H1 (cell line): ENCODE data around the gene SLC37A2. TPM values are rescaled to one million over a fixed set of nuclear protein-coding genes. Genes with fewer than 3 reads are reported as not detected.

Source experiments
- CTCF ChIA-PET: fragments of 300-600 bp; sonication (Branson Sonifier 250); formaldehyde crosslinking; loops from one replicate; lab custom pipeline; 2021; ENCODE audit not compliant: partially characterized antibody; lab: Charles Lee
- POLR2A ChIA-PET: fragments of 300-600 bp; sonication (Branson Sonifier 250); formaldehyde crosslinking; loops from one replicate; lab custom pipeline; 2021; ENCODE audit warnings: inconsistent platforms; ENCODE audit not compliant: partially characterized antibody; lab: Charles Lee
- DNase-seq, 2 experiments: peaks; one replicate each; pipeline versions ENCODE4 v3.0.0 to v3.0.0-alpha.2; 2010 to 2022; ENCODE audit warnings: low spot score in 2 of 2, low read depth in 1 of 2, mixed read lengths in 1 of 2
- FAIRE-seq: peaks from 2 replicates; lab custom pipeline; 2011; peaks lifted over from hg19 to GRCh38; lab: Jason Lieb, UNC
- H2AFZ ChIP-seq: 2 replicates; pipeline ENCODE4 v1.8.1; 2012; ENCODE audit warnings: low read length, inconsistent platforms
- H2AK5ac ChIP-seq: 2 replicates; pipeline ENCODE4 v1.6.1; 2013; ENCODE audit warnings: low read depth, low read length
- H2BK120ac ChIP-seq: replicated peaks from 2 replicates; pipeline ENCODE3; 2013; ENCODE audit warnings: low read depth, low read length, inconsistent platforms
- H2BK12ac ChIP-seq: 2 replicates; pipeline ENCODE4 v1.6.1; 2013; ENCODE audit warnings: low read depth, low read length
- H2BK15ac ChIP-seq: 2 replicates; pipeline ENCODE4 v1.6.1; 2013; ENCODE audit warnings: low read length
- H2BK20ac ChIP-seq: 2 replicates; pipeline ENCODE4 v1.6.1; 2013; ENCODE audit warnings: low read length
- H2BK5ac ChIP-seq: 2 replicates; pipeline ENCODE4 v1.6.1; 2013; ENCODE audit warnings: low read depth, low read length
- H3K14ac ChIP-seq: 2 replicates; pipeline ENCODE4 v1.6.1; 2013; ENCODE audit warnings: inconsistent platforms; ENCODE audit not compliant: insufficient read length
- H3K18ac ChIP-seq: 2 replicates; pipeline ENCODE4 v1.6.1; 2013; ENCODE audit warnings: low read length; ENCODE audit errors: extremely low read depth
- H3K23ac ChIP-seq: 2 replicates; pipeline ENCODE4 v1.6.1; 2013; ENCODE audit warnings: inconsistent platforms; ENCODE audit not compliant: insufficient read length
- H3K23me2 ChIP-seq: 2 replicates; pipeline ENCODE4 v1.6.1; 2013; ENCODE audit warnings: low read depth, low read length
- H3K27ac ChIP-seq: 2 replicates; pipeline ENCODE4 v1.6.1; 2011; ENCODE audit warnings: low read depth, low read length, inconsistent platforms
- H3K27me3 ChIP-seq, 4 experiments: replicated peaks in 1 of 4; 1 replicate in 1 of 4; 2 replicates in 3 of 4; pipeline versions ENCODE4 v1.6.1 to v1.8.1; 2011 to 2013; ENCODE audit warnings: low read length in 3 of 4, mild to moderate bottlenecking in 3 of 4, inconsistent platforms in 2 of 4, mixed read lengths in 2 of 4, moderate library complexity in 1 of 4; ENCODE audit not compliant: control insufficient read depth in 3 of 4, insufficient read depth in 3 of 4; ENCODE audit errors: extremely low read depth in 1 of 4
- H3K36me3 ChIP-seq, 4 experiments: 2 replicates each; pipeline versions ENCODE4 v1.6.1 to v1.8.1; 2011 to 2013; ENCODE audit warnings: mild to moderate bottlenecking in 4 of 4, low read length in 3 of 4, moderate library complexity in 2 of 4, control low read depth in 1 of 4, inconsistent platforms in 1 of 4; ENCODE audit not compliant: insufficient read depth in 4 of 4, control insufficient read depth in 2 of 4
- H3K4ac ChIP-seq: replicated peaks from 2 replicates; pipeline ENCODE3; 2013; ENCODE audit warnings: low read length, low read depth, mixed read lengths, inconsistent platforms; ENCODE audit not compliant: insufficient read length
- H3K4me1 ChIP-seq, 4 experiments: replicated peaks in 1 of 4; 1 replicate in 1 of 4; 2 replicates in 3 of 4; pipeline versions ENCODE4 v1.6.1 to v1.8.1; 2011 to 2013; ENCODE audit warnings: low read length in 3 of 4, inconsistent platforms in 2 of 4, mixed read lengths in 1 of 4; ENCODE audit not compliant: insufficient read depth in 4 of 4, control insufficient read depth in 3 of 4
- H3K4me2 ChIP-seq, 2 experiments: 2 replicates each; pipeline versions ENCODE4 v1.6.1 to v1.8.1; 2011 to 2013; ENCODE audit warnings: low read depth in 2 of 2, low read length in 2 of 2, control low read depth in 1 of 2, inconsistent platforms in 1 of 2, mild to moderate bottlenecking in 1 of 2; ENCODE audit not compliant: insufficient read depth in 1 of 2
- H3K4me3 ChIP-seq, 4 experiments: fragments of 200-600, 300-600 bp in 1 of 4; sonication (generic), shearing (Covaris generic), sonication (Bioruptor Twin) in 1 of 4; 2 replicates each; pipeline versions ENCODE4 v1.5.1 to v1.8.1; 2011 to 2016; ENCODE audit warnings: low read length in 4 of 4, low read depth in 3 of 4, control low read depth in 2 of 4, inconsistent platforms in 2 of 4, mild to moderate bottlenecking in 2 of 4, mixed read lengths in 1 of 4, moderate library complexity in 1 of 4; ENCODE audit not compliant: insufficient read depth in 2 of 4; ENCODE audit errors: extremely low read depth in 1 of 4
- H3K56ac ChIP-seq: replicated peaks from 2 replicates; pipeline ENCODE3; 2013; ENCODE audit warnings: low read depth, mild to moderate bottlenecking, mixed read lengths, low read length, inconsistent platforms; ENCODE audit not compliant: insufficient read length
- H3K79me1 ChIP-seq: 2 replicates; pipeline ENCODE4 v1.6.1; 2013; ENCODE audit warnings: low read depth, low read length, control low read depth
- H3K79me2 ChIP-seq, 2 experiments: 2 replicates each; pipeline versions ENCODE4 v1.6.1 to v1.8.1; 2012 to 2013; ENCODE audit warnings: low read length in 2 of 2, mild to moderate bottlenecking in 2 of 2, inconsistent platforms in 1 of 2; ENCODE audit not compliant: insufficient read depth in 2 of 2, control insufficient read depth in 1 of 2
- H3K9ac ChIP-seq, 4 experiments: replicated peaks in 1 of 4; 1 replicate in 1 of 4; 2 replicates in 3 of 4; pipeline versions ENCODE4 v1.6.1 to v1.8.1; 2011 to 2013; ENCODE audit warnings: low read depth in 3 of 4, low read length in 3 of 4, control low read depth in 2 of 4, mild to moderate bottlenecking in 2 of 4, moderate library complexity in 2 of 4, inconsistent platforms in 1 of 4; ENCODE audit errors: extremely low read depth in 1 of 4
- H3K9me3 ChIP-seq, 2 experiments: 2 replicates each; pipeline versions ENCODE4 v1.6.1 to v1.8.1; 2012 to 2013; ENCODE audit warnings: mild to moderate bottlenecking in 2 of 2, moderate library complexity in 2 of 2, control low read depth in 1 of 2, inconsistent platforms in 1 of 2, low read depth in 1 of 2, low read length in 1 of 2, mixed read lengths in 1 of 2; ENCODE audit not compliant: insufficient read depth in 2 of 2
- H4K20me1 ChIP-seq, 2 experiments: replicated peaks in 1 of 2; 2 replicates each; pipeline versions ENCODE3 to v1.8.1; 2011 to 2013; ENCODE audit warnings: inconsistent platforms in 2 of 2, low read length in 2 of 2, mild to moderate bottlenecking in 1 of 2; ENCODE audit not compliant: insufficient read depth in 2 of 2, control insufficient read depth in 1 of 2
- H4K5ac ChIP-seq: 2 replicates; pipeline ENCODE4 v1.6.1; 2013; ENCODE audit warnings: low read length, low read depth, mixed read lengths, inconsistent platforms; ENCODE audit not compliant: insufficient read length
- H4K8ac ChIP-seq: 2 replicates; pipeline ENCODE4 v1.8.0; 2013; ENCODE audit warnings: mild to moderate bottlenecking, moderate library complexity, low read length, inconsistent platforms; ENCODE audit not compliant: insufficient read depth; ENCODE audit errors: extremely low read depth
- H4K91ac ChIP-seq: replicated peaks from 2 replicates; pipeline ENCODE3; 2013; ENCODE audit warnings: low read length, mixed read lengths, inconsistent platforms; ENCODE audit not compliant: insufficient read length
- RAD21 ChIP-seq, 2 experiments: IDR thresholded peaks in 1 of 2; conservative IDR thresholded peaks in 1 of 2; 2 replicates each; pipeline ENCODE4 v1.6.1; 2011; ENCODE audit warnings: low read depth in 2 of 2, low read length in 2 of 2, improper control_type of control experiment in 1 of 2, inconsistent platforms in 1 of 2, mild to moderate bottlenecking in 1 of 2, moderate library complexity in 1 of 2
- SIN3A ChIP-seq, 2 experiments: IDR thresholded peaks in 1 of 2; conservative IDR thresholded peaks in 1 of 2; 2 replicates each; pipeline ENCODE4 v1.6.1; 2011 to 2012; ENCODE audit warnings: low read length in 2 of 2, improper control_type of control experiment in 1 of 2, low read depth in 1 of 2, mild to moderate bottlenecking in 1 of 2
- WGBS, 2 experiments: shearing (Covaris generic) in 1 of 2; methylation state at CpG; one replicate each; pipeline versions ENCODE4 v1.1.6 to v1.1.7; 2013 to 2015; ENCODE audit warnings: low lambda C conversion rate in 2 of 2, mixed read lengths in 2 of 2, inconsistent platforms in 1 of 2, low coverage in 1 of 2, missing lambda C conversion rate in 1 of 2; ENCODE audit not compliant: insufficient replicate concordance in 2 of 2, insufficient coverage in 1 of 2, insufficient read length in 1 of 2; ENCODE audit errors: extremely low coverage in 1 of 2, missing lambda C conversion rate in 1 of 2; 5-methylcytosine and 5-hydroxymethylcytosine counted together
- polyA plus RNA-seq, 7 experiments: library from polyadenylated mRNA; depleted of rRNA in 3 of 7; stranded (reverse) in 5 of 7; unstranded in 2 of 7; fragments of >200 nt in 5 of 7; fragments of 200-250 nt in 2 of 7; gene quantifications; 1 replicate in 5 of 7; 2 replicates in 1 of 7; 4 replicates in 1 of 7; pipeline versions ENCODE4 v1.2.1 to v1.2.3, GENCODE V29; 2011 to 2013; ENCODE audit warnings: missing spikeins in 2 of 7, mixed read lengths in 2 of 7
- total RNA-seq: library from RNA; stranded (reverse); fragmentation: NEBNext Ultra II Directional; extraction: Animal tissue kit (Norgen Biotek cat#: 25700); gene quantifications from 2 replicates; pipeline ENCODE4 v1.2.1, GENCODE V29; 2021

SLC37A2 gene
- total and polyA plus RNA-seq, 2 of the 8 experiments (the other 6 are each of a cell fraction or from before 2014, with no cell fraction given) = 1.3 to 1.9 TPM

DNA sequence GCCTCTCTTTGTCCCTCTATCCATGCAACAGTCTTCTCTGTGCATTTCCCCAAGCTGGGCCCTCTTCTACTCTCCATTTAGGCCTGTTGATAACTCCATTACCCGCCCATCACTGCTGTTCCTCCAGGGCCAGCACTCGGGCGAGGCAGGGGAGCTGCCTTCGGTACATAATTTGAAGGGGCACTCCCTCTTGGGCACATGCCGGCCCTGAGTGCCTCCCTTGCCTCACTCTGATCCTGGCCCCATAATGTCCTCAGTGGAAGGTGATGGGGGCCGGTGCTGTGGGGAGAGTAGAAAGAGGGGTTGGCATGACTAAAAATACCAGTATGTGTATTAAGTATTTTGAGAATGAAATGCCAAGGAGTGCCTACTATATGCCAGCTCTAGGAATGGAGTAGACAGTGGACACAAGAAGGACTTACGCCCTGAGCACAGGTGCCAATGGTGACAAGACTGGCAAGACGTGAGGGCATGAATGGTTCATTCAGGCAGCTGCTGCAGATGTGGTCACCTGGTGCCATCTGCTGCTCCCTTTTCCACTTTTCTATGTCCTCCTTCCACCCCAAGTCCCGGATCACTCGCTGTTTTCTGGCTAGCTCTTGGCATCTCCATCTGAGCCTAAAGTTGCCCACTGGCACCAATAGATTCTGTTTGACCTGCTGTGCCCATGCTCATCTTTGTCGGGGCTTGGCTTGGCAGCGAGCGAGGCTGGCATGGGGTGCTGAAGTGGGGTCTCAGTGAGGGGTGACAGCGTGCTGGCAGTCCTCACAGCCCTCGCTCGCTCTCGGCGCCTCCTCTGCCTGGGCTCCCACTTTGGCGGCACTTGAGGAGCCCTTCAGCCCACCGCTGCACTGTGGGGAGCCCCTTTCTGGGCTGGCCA is 25.7 kb downstream of the SLC37A2 start:
- no peak for DNase-seq
- no peak overlapping the region for H3K14ac ChIP-seq
- H2AK5ac ChIP-seq = no peak overlapping the region
- ChIA-PET CTCF (interaction anchor here (1.2 to 29.4 kb wide), 16 partner anchors 13 to 364 kb away, joined by 3 to 486 read pairs (median 20); partner anchors contain the start of genes SLC37A2 and TMEM218), POLR2A (interaction anchor here (0.7 to 1.0 kb wide), 2 partner anchors 80 to 154 kb away, joined by 3 read pairs; no protein-coding TSS in a partner anchor)
- TF ChIP-seq SIN3A (conservative IDR thresholded peaks at IDR 0.05 in 1 of 2, IDR thresholded peaks at IDR 0.05 in 1 of 2; ENCODE audit: low read depth in 1 of 2, low read length in 2 of 2) = no peak
- 0 out of 4 replicates have a peak, but pooled peaks have one; percentile 2 to 8 for TF ChIP-seq RAD21 (IDR thresholded peaks at IDR 0.05 in 1 of 2, conservative IDR thresholded peaks at IDR 0.05 in 1 of 2; ENCODE audit: low read depth in 2 of 2, low read length in 2 of 2)
- no peaks in the 10 kb centered on the region for H3K23me2 ChIP-seq
- H2AFZ ChIP-seq = no peak overlapping the region
- no peak overlapping the region for H3K56ac ChIP-seq
- no peaks in the 10 kb centered on the region for H3K9me3 ChIP-seq
- no peaks in the 10 kb centered on the region for H3K79me2 ChIP-seq
- H3K4me3 ChIP-seq = no peak overlapping the region
- no peak overlapping the region for H3K9ac ChIP-seq
- H4K5ac ChIP-seq = no peak overlapping the region
- no peak overlapping the region for H4K8ac ChIP-seq
- H3K18ac ChIP-seq = no peak overlapping the region
- no peak overlapping the region for H2BK120ac ChIP-seq
- no peak overlapping the region for H2BK12ac ChIP-seq
- H3K36me3 ChIP-seq = no peaks in the 10 kb centered on the region
- no peaks in the 10 kb centered on the region for H3K27me3 ChIP-seq
- FAIRE-seq = no peak
- WGBS, 2 experiments = 81% methylated on average over 19 of the region's 20 CpGs; no CpG with 5 or more reads in 1 of the 2 experiments
- H2BK5ac ChIP-seq = no peak overlapping the region
- no peak overlapping the region for H3K4ac ChIP-seq
- H3K79me1 ChIP-seq = no peaks in the 10 kb centered on the region
- H4K20me1 ChIP-seq = no peaks in the 10 kb centered on the region
- H2BK20ac ChIP-seq = no peak overlapping the region
- H3K4me1 ChIP-seq = peaks cover 2 to 9% (median 5%) of the 10 kb centered on the region in 4 experiments
- H4K91ac ChIP-seq = no peak overlapping the region
- no peak overlapping the region for H3K23ac ChIP-seq
- no peak overlapping the region for H2BK15ac ChIP-seq
- H3K4me2 ChIP-seq = no peak overlapping the region
- H3K27ac ChIP-seq = no peak overlapping the region
